ENCODE results near the gene HES1.
"Not testable (repeated sequence)": the region's sequence is repeated elsewhere in the genome, so short reads cannot be mapped to it uniquely, and the experiment has no call there.

GRCh38 chr3:194091897-194092296 is 44.1 kb upstream of the HES1 start:
- TF ChIP-seq, protein P1, sequence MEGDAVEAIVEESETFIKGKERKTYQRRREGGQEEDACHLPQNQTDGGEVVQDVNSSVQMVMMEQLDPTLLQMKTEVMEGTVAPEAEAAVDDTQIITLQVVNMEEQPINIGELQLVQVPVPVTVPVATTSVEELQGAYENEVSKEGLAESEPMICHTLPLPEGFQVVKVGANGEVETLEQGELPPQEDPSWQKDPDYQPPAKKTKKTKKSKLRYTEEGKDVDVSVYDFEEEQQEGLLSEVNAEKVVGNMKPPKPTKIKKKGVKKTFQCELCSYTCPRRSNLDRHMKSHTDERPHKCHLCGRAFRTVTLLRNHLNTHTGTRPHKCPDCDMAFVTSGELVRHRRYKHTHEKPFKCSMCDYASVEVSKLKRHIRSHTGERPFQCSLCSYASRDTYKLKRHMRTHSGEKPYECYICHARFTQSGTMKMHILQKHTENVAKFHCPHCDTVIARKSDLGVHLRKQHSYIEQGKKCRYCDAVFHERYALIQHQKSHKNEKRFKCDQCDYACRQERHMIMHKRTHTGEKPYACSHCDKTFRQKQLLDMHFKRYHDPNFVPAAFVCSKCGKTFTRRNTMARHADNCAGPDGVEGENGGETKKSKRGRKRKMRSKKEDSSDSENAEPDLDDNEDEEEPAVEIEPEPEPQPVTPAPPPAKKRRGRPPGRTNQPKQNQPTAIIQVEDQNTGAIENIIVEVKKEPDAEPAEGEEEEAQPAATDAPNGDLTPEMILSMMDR (IDR thresholded peaks at IDR 0.05) = not testable (repeated sequence)
- TF ChIP-seq POLR2AphosphoS5, POLR2A (IDR thresholded peaks at IDR 0.05): not testable (repeated sequence)
